Left hindlimb (tissue), 1 donor: ENCODE data around the gene CMTM5.
A peak's percentile ranks its signal among the peaks of the same experiment; 100 is the strongest.

Source experiments
- DNase-seq: peaks from one replicate; pipeline ENCODE4 v3.0.0-alpha.2; 2018

The CMTM5 gene

GRCh38 chr14:23358553-23359166, 18.2 kb upstream of the CMTM5 start:
- no peak for DNase-seq

- DNase-seq, result no peak
Observed at GRCh38 chr14:23359167-23359626, 17.6 kb upstream of the CMTM5 start.

- DNase-seq, result no peak
Observed at GRCh38 chr14:23359722-23360447, 17.0 kb upstream of the CMTM5 start.

DNA sequence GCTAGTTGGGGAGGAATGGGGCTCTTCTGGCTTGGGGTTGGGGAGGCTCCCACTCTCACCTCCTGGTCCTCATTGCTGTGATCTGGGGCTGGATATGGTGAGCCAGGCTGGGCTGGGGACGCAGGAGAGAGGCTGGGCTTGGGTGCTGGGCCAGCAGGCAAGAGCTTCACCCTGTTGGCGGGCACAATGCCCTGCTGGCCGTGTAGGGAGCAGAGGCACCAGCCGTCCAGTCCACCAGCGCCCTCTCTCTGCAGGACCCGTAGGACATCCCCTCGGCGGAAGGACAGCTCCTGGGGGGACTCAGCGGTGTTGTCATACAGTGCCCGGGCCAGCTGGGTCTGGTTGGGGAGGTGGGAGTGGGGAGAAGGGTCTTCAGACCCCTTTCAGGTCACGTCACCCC, 16.4 kb upstream of the CMTM5 start:
- DNase-seq, result no peak

DNA sequence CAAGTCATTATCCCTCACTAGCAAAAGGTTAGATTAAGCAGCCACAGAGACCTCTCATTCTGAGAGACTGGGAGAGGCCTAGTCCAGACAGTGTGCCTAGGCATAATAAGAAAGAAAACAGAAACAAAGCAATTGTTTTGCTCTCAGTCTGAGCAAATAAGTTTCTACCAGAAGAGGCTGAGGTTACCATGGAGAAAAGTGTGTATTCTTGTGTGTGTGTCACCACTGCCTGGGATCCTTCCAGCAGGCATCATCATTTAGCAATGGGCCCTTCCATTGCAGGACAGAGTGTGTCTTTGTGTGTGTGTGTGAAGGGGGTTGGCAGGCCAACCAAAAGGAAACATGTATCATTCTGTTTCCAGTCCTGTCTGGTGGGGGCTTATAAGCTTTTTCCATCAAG, 15.5 kb upstream of the CMTM5 start:
- no peak for DNase-seq

DNA sequence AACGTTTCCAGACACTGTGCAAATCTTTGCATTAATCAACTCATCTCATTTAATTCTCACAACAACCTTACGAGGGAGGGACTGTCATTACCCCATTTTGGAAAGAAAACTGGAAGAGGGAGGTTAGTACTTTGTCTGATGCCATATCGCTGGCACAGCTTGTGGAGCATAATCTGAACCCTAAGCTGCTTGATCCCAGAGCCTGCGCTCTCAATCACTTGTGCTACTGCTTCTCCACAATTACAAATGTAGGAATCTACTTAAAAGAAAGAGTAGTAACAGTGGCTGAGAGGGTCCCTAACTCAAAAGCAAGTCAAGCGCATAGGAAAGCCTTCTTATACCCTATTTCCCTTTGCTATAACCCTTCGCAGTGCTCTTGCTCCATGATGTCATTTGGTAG, 15.1 kb upstream of the CMTM5 start:
- DNase-seq, result no peak

DNA sequence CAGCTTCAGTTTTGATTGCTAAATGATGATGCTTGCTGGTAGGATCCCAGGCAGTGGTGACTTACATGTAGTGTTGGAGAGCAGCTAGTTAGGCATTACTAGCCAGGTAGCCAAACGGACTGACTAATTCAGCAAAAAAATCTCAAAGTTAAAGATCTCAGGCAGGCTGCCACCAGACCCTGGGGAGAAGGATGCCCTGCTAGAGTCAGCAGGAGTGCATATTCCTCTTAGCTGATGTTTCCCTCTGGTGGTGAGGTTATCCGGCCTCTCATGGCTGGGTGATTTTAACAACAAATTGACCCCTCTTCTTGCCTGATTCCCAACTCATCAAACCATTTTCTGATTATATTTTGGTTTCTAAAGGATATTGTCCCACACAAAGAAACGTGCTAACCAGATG, 14.6 kb upstream of the CMTM5 start:
- no peak for DNase-seq

DNA sequence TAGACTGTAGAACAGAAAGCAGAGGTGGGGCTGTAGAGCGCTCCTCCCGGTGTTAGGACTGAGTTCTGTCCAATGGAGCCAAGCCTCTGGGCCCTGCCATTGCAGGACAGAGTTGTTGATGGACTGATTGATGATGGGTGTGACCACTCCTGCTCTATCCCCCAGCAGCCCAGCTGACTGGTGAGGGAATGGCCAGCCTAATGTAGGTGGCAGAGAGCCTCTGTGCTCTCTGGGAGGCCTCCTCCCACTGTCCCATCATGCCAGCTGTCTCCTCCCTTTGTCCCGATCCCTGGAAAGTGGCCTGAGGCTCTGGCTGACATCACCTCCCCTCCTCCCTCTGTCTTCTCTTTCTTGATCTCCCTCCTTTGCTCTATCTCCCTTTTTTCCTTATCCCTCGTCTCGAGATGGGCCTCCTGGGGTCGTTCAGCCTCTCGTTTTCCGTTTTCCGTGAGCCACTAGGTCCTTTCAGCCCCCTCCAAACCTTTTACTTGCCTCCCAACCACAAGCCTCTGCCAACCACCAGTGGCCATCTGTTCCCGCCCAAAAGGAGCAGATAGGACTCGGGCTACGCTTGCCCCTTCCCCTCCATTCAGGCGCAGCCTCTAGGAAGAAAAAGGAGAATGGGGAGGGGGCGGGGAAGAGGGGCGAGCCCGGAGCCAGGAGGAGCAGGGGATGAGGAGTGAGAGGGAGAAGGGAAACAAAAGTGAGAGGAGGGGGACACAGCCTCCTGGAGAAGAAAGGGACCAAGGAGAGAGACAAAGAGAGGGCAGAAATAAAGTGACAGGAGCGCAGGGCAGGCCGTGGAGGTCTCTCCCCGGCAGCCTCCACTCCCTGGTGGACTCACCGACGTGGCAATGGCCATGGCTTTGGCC, 12.4 kb upstream of the CMTM5 start:
- DNase-seq, result peak; percentile 68

DNA sequence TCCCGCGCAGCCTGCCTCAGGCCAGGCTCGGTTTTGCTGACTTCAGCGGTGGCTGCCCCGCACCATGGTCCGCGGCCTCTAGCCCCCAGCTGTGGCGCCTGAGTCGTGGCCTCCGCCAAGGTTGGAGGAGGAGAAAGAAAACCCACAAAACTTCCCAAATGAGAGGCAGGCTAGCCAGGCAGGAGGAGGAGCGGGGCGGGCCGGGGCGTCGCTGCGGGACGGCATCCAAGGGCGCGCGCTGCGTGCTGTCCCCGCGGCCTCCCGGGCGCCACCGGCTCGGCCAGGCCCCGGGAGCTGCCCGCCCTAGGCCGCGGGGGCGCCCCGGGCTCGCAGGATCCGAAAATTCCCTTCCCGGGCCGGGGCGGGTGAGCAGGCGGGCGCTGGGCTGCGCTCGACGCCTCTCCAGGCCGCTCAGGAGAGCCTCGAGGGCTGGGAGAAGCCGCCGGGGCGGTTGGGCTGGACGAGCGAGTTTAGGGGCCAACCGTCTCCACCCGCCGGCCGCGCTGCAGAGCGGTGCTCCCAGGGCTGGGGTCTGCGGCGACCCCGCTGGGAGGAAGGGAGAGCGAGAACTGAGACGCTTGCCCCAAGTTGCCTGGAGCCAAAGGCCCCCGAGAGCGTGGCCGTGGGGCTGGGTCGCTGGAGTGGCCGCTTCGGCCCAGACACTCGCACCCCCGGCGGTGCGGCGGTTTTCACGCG, 11.7 kb upstream of the CMTM5 start, which contains the start of gene EFS:
TSS of gene EFS (minus strand) at position 137 of the 696 bp plus-strand sequence. CDS start 147 bp downstream, outside the sequence.
- peak; percentile 85 for DNase-seq

DNA sequence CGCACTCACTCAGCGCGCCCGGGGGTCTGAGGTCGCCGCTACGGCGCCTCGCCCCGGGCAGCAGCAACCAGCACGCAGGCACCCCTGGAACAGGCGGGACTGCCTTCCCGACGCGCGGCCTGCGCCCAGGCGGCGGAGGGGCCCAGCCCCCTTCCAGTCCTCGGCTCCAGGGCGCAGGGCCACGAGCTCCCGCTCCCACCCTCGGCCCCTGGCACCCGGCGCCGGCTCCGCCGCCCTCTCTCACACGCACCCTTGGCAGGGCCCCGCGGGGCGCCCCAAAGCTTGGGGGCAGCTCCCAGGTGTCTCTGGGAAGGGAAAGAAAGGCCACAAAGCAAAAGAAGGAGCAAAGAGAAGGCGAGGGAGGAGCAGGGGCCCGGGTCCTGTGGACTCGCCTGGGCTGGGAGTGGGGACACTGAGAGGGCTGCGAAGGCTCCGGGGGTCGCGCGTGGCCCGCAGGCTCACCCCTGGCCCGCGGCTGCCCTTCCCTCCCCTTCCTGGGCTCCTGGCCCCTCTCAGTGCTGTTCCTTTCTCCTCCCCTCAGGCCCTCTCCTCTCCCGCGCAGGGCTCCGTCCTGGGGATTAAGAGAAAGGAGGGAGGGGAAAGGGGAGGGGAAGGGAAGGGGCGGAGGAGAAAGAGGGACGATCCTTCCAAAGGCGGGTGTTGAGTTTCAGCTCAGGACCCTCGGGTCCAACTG, 11.0 kb upstream of the CMTM5 start:
- no peak for DNase-seq

- DNase-seq, result peak; percentile 92
Observed at GRCh38 chr14:23366426-23366921, 10.4 kb upstream of the CMTM5 start.

GRCh38 chr14:23370221-23370620, 6.6 kb upstream of the CMTM5 start:
- DNase-seq, result no peak

DNA sequence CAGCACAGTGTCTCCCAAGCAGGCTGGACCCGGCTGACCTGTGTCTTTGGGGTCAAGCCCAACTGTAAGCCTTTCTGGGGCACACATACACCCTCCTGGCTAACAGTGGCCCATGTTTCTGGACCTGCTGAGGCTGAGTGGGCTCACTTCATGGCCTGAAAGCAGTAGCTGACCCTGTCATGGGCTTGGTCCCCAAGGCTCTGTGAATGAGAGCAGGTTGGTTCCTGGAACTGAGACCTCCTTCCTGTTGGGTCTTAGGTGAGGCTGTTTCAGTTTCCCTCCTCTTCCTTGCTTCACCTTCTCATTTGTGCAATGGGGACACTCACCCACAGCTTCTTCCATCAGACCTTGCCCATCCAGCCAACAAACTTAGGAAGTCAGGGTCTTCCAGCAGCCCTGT, 5.0 kb upstream of the CMTM5 start:
- no peak for DNase-seq

GRCh38 chr14:23372509-23372908, 4.3 kb upstream of the CMTM5 start, which contains the start of gene IL25:
Gene IL25, plus strand, starts transcription at chr14:23372809.
- DNase-seq, result no peak

GRCh38 chr14:23373041-23373440, 3.8 kb upstream of the CMTM5 start:
- DNase-seq, result no peak

DNA sequence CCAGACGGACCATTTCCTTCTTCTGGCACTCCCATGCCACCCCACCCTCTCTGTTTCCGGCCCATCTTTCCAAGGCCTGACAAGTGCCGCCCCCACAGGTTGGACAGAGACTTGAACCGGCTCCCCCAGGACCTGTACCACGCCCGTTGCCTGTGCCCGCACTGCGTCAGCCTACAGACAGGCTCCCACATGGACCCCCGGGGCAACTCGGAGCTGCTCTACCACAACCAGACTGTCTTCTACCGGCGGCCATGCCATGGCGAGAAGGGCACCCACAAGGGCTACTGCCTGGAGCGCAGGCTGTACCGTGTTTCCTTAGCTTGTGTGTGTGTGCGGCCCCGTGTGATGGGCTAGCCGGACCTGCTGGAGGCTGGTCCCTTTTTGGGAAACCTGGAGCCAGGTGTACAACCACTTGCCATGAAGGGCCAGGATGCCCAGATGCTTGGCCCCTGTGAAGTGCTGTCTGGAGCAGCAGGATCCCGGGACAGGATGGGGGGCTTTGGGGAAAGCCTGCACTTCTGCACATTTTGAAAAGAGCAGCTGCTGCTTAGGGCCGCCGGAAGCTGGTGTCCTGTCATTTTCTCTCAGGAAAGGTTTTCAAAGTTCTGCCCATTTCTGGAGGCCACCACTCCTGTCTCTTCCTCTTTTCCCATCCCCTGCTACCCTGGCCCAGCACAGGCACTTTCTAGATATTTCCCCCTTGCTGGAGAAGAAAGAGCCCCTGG, 1.2 kb upstream of the CMTM5 start:
- DNase-seq, result no peak

- no peak for DNase-seq
Observed at GRCh38 chr14:23377198-23377550, 328 bp downstream of the CMTM5 start.

GRCh38 chr14:23377573-23378563, 1.0 kb downstream of the CMTM5 start:
- DNase-seq, result no peak

- DNase-seq, result no peak
Observed at GRCh38 chr14:23378612-23379220, 1.9 kb downstream of the CMTM5 start.
